DND-41 (cell line): ENCODE measurements around the gene BDNF.

Experiments used
- EZH2 ChIP-seq: IDR thresholded peaks from 3 replicates; pipeline ENCODE4 v1.6.1; 2012; ENCODE audit warnings: borderline replicate concordance, low read depth, mild to moderate bottlenecking, moderate library complexity, low read length, inconsistent platforms; ENCODE audit not compliant: severe bottlenecking
- TF ChIP-seq, protein P1 (sequence below): IDR thresholded peaks from 2 replicates; pipeline ENCODE4 v1.5.1; 2012; ENCODE audit warnings: borderline replicate concordance, low read length, moderate library complexity, mild to moderate bottlenecking; ENCODE audit not compliant: poor library complexity, severe bottlenecking; ENCODE audit errors: extremely low read depth

DNA sequence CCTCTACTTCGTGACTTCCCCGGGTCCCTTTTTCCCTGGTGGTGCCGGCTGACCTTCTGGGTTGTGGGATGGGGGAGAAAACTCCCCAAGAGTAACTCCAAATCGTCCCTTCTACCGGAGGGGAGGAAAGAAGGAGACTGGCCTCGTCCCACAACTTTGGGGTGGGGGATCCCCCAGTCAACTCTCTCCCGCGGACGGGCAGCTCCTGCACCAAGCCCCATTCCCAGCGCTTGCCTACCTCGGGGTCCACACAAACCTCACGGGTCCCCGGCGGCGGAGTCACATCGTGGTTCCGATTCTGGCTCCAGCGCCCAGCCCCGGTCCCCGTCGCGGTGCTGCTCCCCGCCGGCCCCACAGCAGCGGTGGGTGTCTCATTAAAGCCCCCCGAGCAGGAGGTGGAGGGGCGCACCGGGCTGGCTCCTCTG is 317 bp downstream of the BDNF start:
- TF ChIP-seq, protein P1, sequence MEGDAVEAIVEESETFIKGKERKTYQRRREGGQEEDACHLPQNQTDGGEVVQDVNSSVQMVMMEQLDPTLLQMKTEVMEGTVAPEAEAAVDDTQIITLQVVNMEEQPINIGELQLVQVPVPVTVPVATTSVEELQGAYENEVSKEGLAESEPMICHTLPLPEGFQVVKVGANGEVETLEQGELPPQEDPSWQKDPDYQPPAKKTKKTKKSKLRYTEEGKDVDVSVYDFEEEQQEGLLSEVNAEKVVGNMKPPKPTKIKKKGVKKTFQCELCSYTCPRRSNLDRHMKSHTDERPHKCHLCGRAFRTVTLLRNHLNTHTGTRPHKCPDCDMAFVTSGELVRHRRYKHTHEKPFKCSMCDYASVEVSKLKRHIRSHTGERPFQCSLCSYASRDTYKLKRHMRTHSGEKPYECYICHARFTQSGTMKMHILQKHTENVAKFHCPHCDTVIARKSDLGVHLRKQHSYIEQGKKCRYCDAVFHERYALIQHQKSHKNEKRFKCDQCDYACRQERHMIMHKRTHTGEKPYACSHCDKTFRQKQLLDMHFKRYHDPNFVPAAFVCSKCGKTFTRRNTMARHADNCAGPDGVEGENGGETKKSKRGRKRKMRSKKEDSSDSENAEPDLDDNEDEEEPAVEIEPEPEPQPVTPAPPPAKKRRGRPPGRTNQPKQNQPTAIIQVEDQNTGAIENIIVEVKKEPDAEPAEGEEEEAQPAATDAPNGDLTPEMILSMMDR = no peak
- TF ChIP-seq EZH2 = no peak
